GM12878 (cell line): ENCODE measurements around the gene FAM120A. TPM values are rescaled to one million over a fixed set of nuclear protein-coding genes. Genes with fewer than 3 reads are reported as not detected.
"Not testable (repeated sequence)": the region's sequence is repeated elsewhere in the genome, so short reads cannot be mapped to it uniquely, and the experiment has no call there.

Source experiments
- ATAC-seq: fragments of 200-7000 bp; cut with Tn5 transposase; 3 replicates; pipeline ENCODE4 v1.9.1; 2020; ENCODE audit warnings: mild to moderate bottlenecking, moderate library complexity
- BruUV-seq: library from RNA; stranded (reverse); fragments of 400-500 nt; replicated peaks from 2 replicates; lab custom pipeline; 2021; lab: Mats Ljungman, UMichigan
- CTCF ChIA-PET: fragments of 300-600 bp; sonication (Branson Sonifier 250); formaldehyde crosslinking; extraction: SDS; loops from one replicate; lab custom pipeline; 2021; ENCODE audit warnings: inconsistent platforms; lab: Yijun Ruan, JAX
- POLR2A ChIA-PET: fragments of 350-600 bp; formaldehyde crosslinking; extraction: SDS; loops from one replicate; lab custom pipeline; 2021; ENCODE audit warnings: inconsistent platforms; lab: Charles Lee
- RAD21 ChIA-PET: fragments of 300-600 bp; sonication (Branson Sonifier 250); formaldehyde crosslinking; loops from one replicate; lab custom pipeline; 2023; ENCODE audit warnings: antibody characterized with exemption; ENCODE audit not compliant: unreplicated experiment; lab: Charles Lee
- SMC1A ChIA-PET: fragments of 300-600 bp; sonication (Branson Sonifier 250); formaldehyde crosslinking; loops from one replicate; lab custom pipeline; 2023; ENCODE audit not compliant: unreplicated experiment, uncharacterized antibody; lab: Charles Lee
- DNase-seq: peaks from one replicate; pipeline ENCODE4 v3.0.0-alpha.2; 2011; ENCODE audit warnings: low read depth, low spot score
- FAIRE-seq: peaks from 3 replicates; lab custom pipeline; 2011; peaks lifted over from hg19 to GRCh38; lab: Jason Lieb, UNC
- H2AFZ ChIP-seq: 2 replicates; pipeline ENCODE4 v1.6.0; 2011; ENCODE audit warnings: low read depth, low read length, control low read depth; ENCODE audit not compliant: control insufficient read depth
- H3K27ac ChIP-seq: 2 replicates; pipeline ENCODE4 v1.5.1; 2011; ENCODE audit warnings: control low read depth; ENCODE audit not compliant: control insufficient read depth, insufficient read depth
- H3K27me3 ChIP-seq, 2 experiments: replicated peaks in 1 of 2; 2 replicates each; pipeline versions ENCODE4 v1.6.0 to v1.6.1; 2011; ENCODE audit warnings: low read length in 1 of 2; ENCODE audit not compliant: control insufficient read depth in 2 of 2, insufficient read depth in 2 of 2
- H3K36me3 ChIP-seq, 2 experiments: 2 replicates each; pipeline ENCODE4 v1.5.1; 2011; ENCODE audit warnings: low read length in 1 of 2; ENCODE audit not compliant: control insufficient read depth in 2 of 2, insufficient read depth in 2 of 2
- H3K4me1 ChIP-seq: 2 replicates; pipeline ENCODE4 v1.6.1; 2011; ENCODE audit warnings: mild to moderate bottlenecking, low read length, moderate library complexity, mixed read lengths; ENCODE audit not compliant: control insufficient read depth, insufficient read depth
- H3K4me2 ChIP-seq: 2 replicates; pipeline ENCODE4 v1.6.0; 2011; ENCODE audit warnings: control low read depth; ENCODE audit not compliant: control insufficient read depth, insufficient read depth
- H3K4me3 ChIP-seq: fragments of 200-600 bp; sonication (generic); 2 replicates; pipeline ENCODE4 v1.5.1; 2016
- H3K79me2 ChIP-seq: 2 replicates; pipeline ENCODE4 v1.6.0; 2011; ENCODE audit warnings: low read length; ENCODE audit not compliant: control insufficient read depth, insufficient read depth
- H3K9ac ChIP-seq: 2 replicates; pipeline ENCODE4 v1.8.0; 2011; ENCODE audit warnings: low read length, control low read depth, mixed read lengths; ENCODE audit not compliant: control insufficient read depth, insufficient read depth
- H3K9me3 ChIP-seq: replicated peaks from 3 replicates; pipeline ENCODE4 v1.5.1; 2011; ENCODE audit warnings: mild to moderate bottlenecking, low read length; ENCODE audit not compliant: control insufficient read depth, insufficient read depth
- H4K20me1 ChIP-seq: 2 replicates; pipeline ENCODE4 v1.6.0; 2011; ENCODE audit not compliant: control insufficient read depth, insufficient read depth
- EGR1 ChIP-seq, 2 experiments: IDR thresholded peaks; 1 replicate in 1 of 2; 2 replicates in 1 of 2; pipeline ENCODE4 v1.6.1; 2011 to 2012; ENCODE audit warnings: low read depth in 2 of 2, low read length in 2 of 2, borderline replicate concordance in 1 of 2, mild to moderate bottlenecking in 1 of 2, moderate library complexity in 1 of 2
- EP300 ChIP-seq, 2 experiments: fragments of 150-350 bp in 1 of 2; IDR thresholded peaks; 2 replicates each; pipeline ENCODE4 v1.6.1; 2011 to 2012; ENCODE audit warnings: low read depth in 2 of 2, low read length in 2 of 2, borderline replicate concordance in 1 of 2, improper control_type of control experiment in 1 of 2, inconsistent platforms in 1 of 2; ENCODE audit not compliant: control insufficient read depth in 1 of 2
- HCFC1 ChIP-seq: fragments of 150-350 bp; IDR thresholded peaks from 2 replicates; pipeline ENCODE4 v1.6.1; 2014; ENCODE audit warnings: low read length
- IKZF1 ChIP-seq: fragments of 450-650 bp; conservative IDR thresholded peaks from 2 replicates; pipeline ENCODE4 v1.6.1; 2017; ENCODE audit warnings: antibody characterized with exemption, mild to moderate bottlenecking
- RFX5 ChIP-seq: IDR thresholded peaks from 2 replicates; pipeline ENCODE4 v1.6.1; 2011; ENCODE audit warnings: low read depth, low read length, improper control_type of control experiment
- SMAD5 ChIP-seq: IDR thresholded peaks from 2 replicates; pipeline ENCODE4 v1.6.1; 2016; ENCODE audit warnings: antibody characterized with exemption, low read depth
- ZNF217 ChIP-seq: fragments of 450-650 bp; IDR thresholded peaks from 2 replicates; pipeline ENCODE4 v1.6.1; 2017; ENCODE audit warnings: antibody characterized with exemption, mild to moderate bottlenecking
- WGBS: methylation state at CpG from one replicate; pipeline ENCODE4 v1.1.6; 2016; ENCODE audit warnings: low lambda C conversion rate; ENCODE audit not compliant: insufficient replicate concordance, insufficient coverage; ENCODE audit errors: missing lambda C conversion rate; 5-methylcytosine and 5-hydroxymethylcytosine counted together
- in situ Hi-C: fragments of 300-500 bp; cut with MboI; formaldehyde crosslinking; loops from 9 replicates; pipeline ENCODE4 v1.14.3; 2018; ENCODE audit warnings: mixed read lengths
- intact Hi-C: fragments of 100-400 bp; cut with micrococcal nuclease; formaldehyde crosslinking; loops from one replicate; pipeline ENCODE4 v1.14.2; 2022; ENCODE audit not compliant: unreplicated experiment
- polyA plus RNA-seq, 11 experiments: library from polyadenylated mRNA; depleted of rRNA in 4 of 11; unstranded in 6 of 11; stranded (reverse) in 5 of 11; fragments of >200 nt; fragmentation: Nextera tagmentation in 4 of 11; fragmentation: Illumina TruSeq in 1 of 11; extraction: Ambion mirVana in 4 of 11; extraction: Trizol in 1 of 11; gene quantifications; 1 replicate in 1 of 11; 2 replicates in 10 of 11; pipeline versions ENCODE4 v1.2.1 to v1.2.3, GENCODE V29; 2011 to 2016; ENCODE audit warnings: inconsistent platforms in 2 of 11, missing spikeins in 2 of 11, low read depth in 1 of 11
- total RNA-seq, 4 experiments: library from RNA; depleted of rRNA in 3 of 4; stranded (reverse); fragments of >200 nt in 3 of 4; fragmentation: Illumina TruSeq in 1 of 4; extraction: Trizol in 1 of 4; gene quantifications; 2 replicates each; pipeline versions ENCODE4 v1.2.1 to v1.2.3, GENCODE V29; 2013 to 2021
- TF ChIP-seq, protein P1 (sequence below): IDR thresholded peaks from 2 replicates; pipeline ENCODE4 v1.6.1; 2011; ENCODE audit warnings: mild to moderate bottlenecking, low read depth, low read length, moderate library complexity; ENCODE audit not compliant: insufficient replicate concordance
- TF ChIP-seq, protein P2 (sequence below): fragments of 450-650 bp; IDR thresholded peaks from 2 replicates; pipeline ENCODE4 v1.6.1; 2017; ENCODE audit warnings: antibody characterized with exemption, mild to moderate bottlenecking, moderate library complexity
- TF ChIP-seq, protein P3 (sequence below): IDR thresholded peaks from 2 replicates; pipeline ENCODE4 v1.6.1; 2012; ENCODE audit warnings: low read depth, low read length, improper control_type of control experiment

FAM120A gene
- total and polyA plus RNA-seq, 10 of the 15 experiments (the other 5 are each of a cell fraction or from before 2014, with no cell fraction given), result 13.1 to 89.6 (median 52.5) TPM

DNA sequence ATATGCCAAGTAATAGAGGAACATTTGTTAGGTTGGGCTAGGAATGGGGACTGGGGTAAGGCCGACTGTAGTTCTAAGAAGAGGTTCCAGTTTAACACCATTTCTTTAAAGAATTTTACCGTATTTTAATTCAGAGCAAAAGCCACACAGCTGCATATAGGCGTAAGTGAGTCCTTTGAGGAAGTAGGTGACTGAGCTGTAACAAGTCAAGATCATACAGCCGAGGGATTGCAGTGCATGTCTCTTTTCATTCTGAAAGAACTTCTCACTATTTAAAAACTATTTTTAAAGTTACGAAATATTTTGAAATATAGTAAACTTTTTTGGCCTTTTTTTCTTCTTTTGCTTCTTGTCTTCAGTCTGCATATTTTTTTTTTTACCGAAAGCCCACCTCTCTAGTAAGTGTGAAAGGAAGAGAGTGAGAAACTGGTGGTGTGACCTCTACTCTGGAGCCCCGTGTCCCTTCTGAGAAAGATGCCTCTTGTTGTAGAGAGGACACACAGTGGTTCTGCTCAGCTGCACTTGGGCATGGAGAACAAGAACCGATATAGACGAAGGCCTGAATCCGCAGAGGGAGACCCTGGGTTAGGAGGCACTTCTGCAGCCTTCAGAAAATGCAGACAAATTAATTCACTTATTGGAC lies 60.8 kb downstream of the FAM120A start:
- H2AFZ ChIP-seq, H4K20me1 ChIP-seq, RAD21 ChIA-PET, H3K27me3 ChIP-seq, POLR2A ChIA-PET, FAIRE-seq, intact Hi-C loops, CTCF ChIA-PET, H3K9me3 ChIP-seq, BruUV-seq, H3K4me3 ChIP-seq, H3K4me1 ChIP-seq, H3K9ac ChIP-seq, H3K4me2 ChIP-seq, ATAC-seq, H3K27ac ChIP-seq, SMC1A ChIA-PET, DNase-seq, in situ Hi-C loops: not testable (repeated sequence)
- peaks cover 10 to 11% of the 10 kb centered on the region in 2 experiments for H3K36me3 ChIP-seq
- H3K79me2 ChIP-seq, result peaks cover 21% of the 10 kb centered on the region
- WGBS, result 77% methylated on average over 10 of the region's 10 CpGs

DNA sequence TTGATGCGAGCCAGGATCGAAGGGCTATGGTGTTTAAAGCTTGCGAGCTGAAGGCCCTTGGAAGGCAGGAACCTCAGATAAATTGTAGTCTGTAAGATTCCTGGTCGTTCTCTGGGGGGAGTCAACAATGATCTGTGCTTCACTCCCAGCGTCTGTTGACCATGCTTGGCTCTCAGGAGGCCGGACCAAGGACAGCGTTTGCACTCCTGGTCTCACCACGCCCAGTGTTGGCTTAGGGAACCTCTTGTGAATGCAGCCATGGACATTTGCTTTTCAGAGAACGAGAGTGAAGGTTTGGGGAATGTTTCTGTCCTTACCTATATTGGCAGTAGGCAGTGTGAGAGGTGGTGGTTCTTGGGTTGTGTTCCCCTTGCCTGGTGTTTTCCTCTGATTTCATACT lies 62.1 kb downstream of the FAM120A start:
- no TSS peak for BruUV-seq
- H3K79me2 ChIP-seq, result peaks cover 13% of the 10 kb centered on the region
- no peak for ATAC-seq
- CTCF ChIA-PET, result no interaction called here
- SMC1A ChIA-PET, result no interaction called here
- intact Hi-C loops (no loop called here), in situ Hi-C loops (no loop called here)
- H3K27me3 ChIP-seq, result no peaks in the 10 kb centered on the region
- H4K20me1 ChIP-seq, result no peaks in the 10 kb centered on the region
- H3K4me3 ChIP-seq, result no peak overlapping the region
- H3K9ac ChIP-seq, result no peak overlapping the region
- POLR2A ChIA-PET, result no interaction called here
- DNase-seq, result no peak
- no peak overlapping the region for H2AFZ ChIP-seq
- H3K36me3 ChIP-seq, result peaks cover 15 to 16% of the 10 kb centered on the region in 2 experiments
- no peak overlapping the region for H3K27ac ChIP-seq
- no peak overlapping the region for H3K4me2 ChIP-seq
- no peaks in the 10 kb centered on the region for H3K9me3 ChIP-seq
- no peaks in the 10 kb centered on the region for H3K4me1 ChIP-seq
- WGBS, result 98% methylated on average over 9 of the region's 9 CpGs
- no peak for FAIRE-seq
- RAD21 ChIA-PET, result no interaction called here
- TF ChIP-seq, protein P1, sequence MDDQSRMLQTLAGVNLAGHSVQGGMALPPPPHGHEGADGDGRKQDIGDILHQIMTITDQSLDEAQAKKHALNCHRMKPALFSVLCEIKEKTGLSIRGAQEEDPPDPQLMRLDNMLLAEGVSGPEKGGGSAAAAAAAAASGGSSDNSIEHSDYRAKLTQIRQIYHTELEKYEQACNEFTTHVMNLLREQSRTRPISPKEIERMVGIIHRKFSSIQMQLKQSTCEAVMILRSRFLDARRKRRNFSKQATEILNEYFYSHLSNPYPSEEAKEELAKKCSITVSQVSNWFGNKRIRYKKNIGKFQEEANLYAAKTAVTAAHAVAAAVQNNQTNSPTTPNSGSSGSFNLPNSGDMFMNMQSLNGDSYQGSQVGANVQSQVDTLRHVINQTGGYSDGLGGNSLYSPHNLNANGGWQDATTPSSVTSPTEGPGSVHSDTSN, result no peak
- TF ChIP-seq ZNF217, result no peak
- no peak for TF ChIP-seq EP300 (IDR thresholded peaks at IDR 0.05; ENCODE audit: borderline replicate concordance in 1 of 2, control insufficient read depth in 1 of 2, low read depth in 2 of 2, low read length in 2 of 2)
- TF ChIP-seq IKZF1, result no peak
- no peak for TF ChIP-seq RFX5
- no peak for TF ChIP-seq EGR1 (IDR thresholded peaks at IDR 0.05; ENCODE audit: borderline replicate concordance in 1 of 2, low read depth in 2 of 2, low read length in 2 of 2)
- TF ChIP-seq, protein P2, sequence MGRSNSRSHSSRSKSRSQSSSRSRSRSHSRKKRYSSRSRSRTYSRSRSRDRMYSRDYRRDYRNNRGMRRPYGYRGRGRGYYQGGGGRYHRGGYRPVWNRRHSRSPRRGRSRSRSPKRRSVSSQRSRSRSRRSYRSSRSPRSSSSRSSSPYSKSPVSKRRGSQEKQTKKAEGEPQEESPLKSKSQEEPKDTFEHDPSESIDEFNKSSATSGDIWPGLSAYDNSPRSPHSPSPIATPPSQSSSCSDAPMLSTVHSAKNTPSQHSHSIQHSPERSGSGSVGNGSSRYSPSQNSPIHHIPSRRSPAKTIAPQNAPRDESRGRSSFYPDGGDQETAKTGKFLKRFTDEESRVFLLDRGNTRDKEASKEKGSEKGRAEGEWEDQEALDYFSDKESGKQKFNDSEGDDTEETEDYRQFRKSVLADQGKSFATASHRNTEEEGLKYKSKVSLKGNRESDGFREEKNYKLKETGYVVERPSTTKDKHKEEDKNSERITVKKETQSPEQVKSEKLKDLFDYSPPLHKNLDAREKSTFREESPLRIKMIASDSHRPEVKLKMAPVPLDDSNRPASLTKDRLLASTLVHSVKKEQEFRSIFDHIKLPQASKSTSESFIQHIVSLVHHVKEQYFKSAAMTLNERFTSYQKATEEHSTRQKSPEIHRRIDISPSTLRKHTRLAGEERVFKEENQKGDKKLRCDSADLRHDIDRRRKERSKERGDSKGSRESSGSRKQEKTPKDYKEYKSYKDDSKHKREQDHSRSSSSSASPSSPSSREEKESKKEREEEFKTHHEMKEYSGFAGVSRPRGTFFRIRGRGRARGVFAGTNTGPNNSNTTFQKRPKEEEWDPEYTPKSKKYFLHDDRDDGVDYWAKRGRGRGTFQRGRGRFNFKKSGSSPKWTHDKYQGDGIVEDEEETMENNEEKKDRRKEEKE, result no peak
- no peak for TF ChIP-seq HCFC1
- TF ChIP-seq, protein P3, sequence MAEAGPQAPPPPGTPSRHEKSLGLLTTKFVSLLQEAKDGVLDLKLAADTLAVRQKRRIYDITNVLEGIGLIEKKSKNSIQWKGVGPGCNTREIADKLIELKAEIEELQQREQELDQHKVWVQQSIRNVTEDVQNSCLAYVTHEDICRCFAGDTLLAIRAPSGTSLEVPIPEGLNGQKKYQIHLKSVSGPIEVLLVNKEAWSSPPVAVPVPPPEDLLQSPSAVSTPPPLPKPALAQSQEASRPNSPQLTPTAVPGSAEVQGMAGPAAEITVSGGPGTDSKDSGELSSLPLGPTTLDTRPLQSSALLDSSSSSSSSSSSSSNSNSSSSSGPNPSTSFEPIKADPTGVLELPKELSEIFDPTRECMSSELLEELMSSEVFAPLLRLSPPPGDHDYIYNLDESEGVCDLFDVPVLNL, result no peak
- no peak for TF ChIP-seq SMAD5
